GM10248 (cell line): ENCODE measurements around the gene COL13A1.

Experiments used
- CTCF ChIA-PET: fragments of 300-600 bp; sonication (Branson Sonifier 250); formaldehyde crosslinking; extraction: SDS; loops from one replicate; lab custom pipeline; 2021; ENCODE audit warnings: antibody characterized with exemption; lab: Yijun Ruan, JAX
- POLR2A ChIA-PET: fragments of 350-650 bp; sonication (Branson Sonifier 250); formaldehyde crosslinking; extraction: SDS; loops from one replicate; lab custom pipeline; 2020; ENCODE audit warnings: antibody characterized with exemption; lab: Yijun Ruan, JAX
- DNase-seq: peaks from one replicate; pipeline ENCODE4 v3.0.0; 2012; ENCODE audit errors: extremely low spot score
- TF ChIP-seq, protein P1 (sequence below): IDR thresholded peaks from 2 replicates; pipeline ENCODE4 v1.5.1; 2012; ENCODE audit warnings: mild to moderate bottlenecking, low read depth; ENCODE audit errors: extremely low read depth, missing control alignments, control extremely low read depth

The COL13A1 gene

GRCh38 chr10:69769395-69769992 lies 32.2 kb upstream of the COL13A1 start:
- DNase-seq: no peak
- ChIA-PET POLR2A (no interaction called here), CTCF (no interaction called here)
- TF ChIP-seq, protein P1, sequence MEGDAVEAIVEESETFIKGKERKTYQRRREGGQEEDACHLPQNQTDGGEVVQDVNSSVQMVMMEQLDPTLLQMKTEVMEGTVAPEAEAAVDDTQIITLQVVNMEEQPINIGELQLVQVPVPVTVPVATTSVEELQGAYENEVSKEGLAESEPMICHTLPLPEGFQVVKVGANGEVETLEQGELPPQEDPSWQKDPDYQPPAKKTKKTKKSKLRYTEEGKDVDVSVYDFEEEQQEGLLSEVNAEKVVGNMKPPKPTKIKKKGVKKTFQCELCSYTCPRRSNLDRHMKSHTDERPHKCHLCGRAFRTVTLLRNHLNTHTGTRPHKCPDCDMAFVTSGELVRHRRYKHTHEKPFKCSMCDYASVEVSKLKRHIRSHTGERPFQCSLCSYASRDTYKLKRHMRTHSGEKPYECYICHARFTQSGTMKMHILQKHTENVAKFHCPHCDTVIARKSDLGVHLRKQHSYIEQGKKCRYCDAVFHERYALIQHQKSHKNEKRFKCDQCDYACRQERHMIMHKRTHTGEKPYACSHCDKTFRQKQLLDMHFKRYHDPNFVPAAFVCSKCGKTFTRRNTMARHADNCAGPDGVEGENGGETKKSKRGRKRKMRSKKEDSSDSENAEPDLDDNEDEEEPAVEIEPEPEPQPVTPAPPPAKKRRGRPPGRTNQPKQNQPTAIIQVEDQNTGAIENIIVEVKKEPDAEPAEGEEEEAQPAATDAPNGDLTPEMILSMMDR: no peak

GRCh38 chr10:69772933-69773704 lies 28.6 kb upstream of the COL13A1 start:
- DNase-seq: no peak
- CTCF ChIA-PET: interaction anchor here (0.8 to 1.6 kb wide), 4 partner anchors 8 to 141 kb away, joined by 3 to 4 read pairs (median 3); no protein-coding TSS in a partner anchor
- TF ChIP-seq, protein P1: no peak
- POLR2A ChIA-PET: no interaction called here

DNA sequence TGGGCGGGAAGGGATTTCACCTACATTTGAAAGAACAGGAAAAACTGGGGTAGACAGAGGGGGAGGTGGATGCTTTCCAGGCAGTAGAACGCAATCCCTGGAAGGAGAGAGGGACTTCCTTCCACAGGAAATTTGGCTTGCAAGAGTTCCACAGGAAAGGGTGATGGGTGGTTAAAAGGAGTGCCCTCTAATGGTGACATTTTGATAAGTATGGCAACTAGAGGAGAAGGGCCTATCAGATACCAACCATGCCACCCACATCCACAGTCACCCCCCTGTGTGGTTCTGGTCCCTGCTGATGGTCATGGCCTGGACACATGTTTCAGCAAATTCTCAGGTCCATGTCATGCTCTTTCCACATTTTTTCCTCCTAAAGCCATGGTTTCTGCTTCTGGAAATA lies 27.1 kb upstream of the COL13A1 start:
- ChIA-PET CTCF (interaction anchor here (1.8 to 2.9 kb wide), 2 partner anchors 12 to 17 kb away, joined by 8 to 9 read pairs; no protein-coding TSS in a partner anchor), POLR2A (no interaction called here)
- DNase-seq: no peak
- TF ChIP-seq, protein P1: no peak

DNA sequence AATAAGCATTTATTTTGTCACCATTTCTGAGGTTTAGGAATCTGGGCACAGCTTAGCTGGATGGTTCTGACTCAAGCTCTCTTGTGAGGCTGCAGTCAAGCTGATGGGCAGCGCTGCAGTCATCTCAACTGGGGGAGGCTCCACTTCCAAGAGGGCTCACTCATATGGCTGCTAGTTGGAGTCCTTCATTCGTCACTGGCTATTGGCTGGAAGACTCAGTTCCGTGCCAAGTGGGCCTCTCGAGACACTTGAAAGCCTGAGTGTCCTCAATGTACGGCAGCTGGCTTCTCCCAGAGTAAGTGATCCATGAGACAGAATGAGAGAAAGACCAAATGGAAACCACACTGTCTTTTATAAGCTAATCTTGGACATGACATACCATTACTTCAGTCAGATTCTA lies 21.6 kb upstream of the COL13A1 start:
- CTCF ChIA-PET: interaction anchor here (1.5 kb wide), 2 partner anchors 8 to 80 kb away, joined by 3 to 4 read pairs; no protein-coding TSS in a partner anchor
- POLR2A ChIA-PET: no interaction called here

GRCh38 chr10:69781576-69781975 lies 20.1 kb upstream of the COL13A1 start:
- TF ChIP-seq, protein P1: no peak
- no peak for DNase-seq
- POLR2A ChIA-PET: no interaction called here
- CTCF ChIA-PET: interaction anchor here (0.7 to 1.5 kb wide), 5 partner anchors 8 to 82 kb away, joined by 3 to 4 read pairs (median 3); no protein-coding TSS in a partner anchor

More for the DNA sequence above, 21.6 kb upstream of the COL13A1 start:
- TF ChIP-seq, protein P1: no peak
- DNase-seq: no peak

DNA sequence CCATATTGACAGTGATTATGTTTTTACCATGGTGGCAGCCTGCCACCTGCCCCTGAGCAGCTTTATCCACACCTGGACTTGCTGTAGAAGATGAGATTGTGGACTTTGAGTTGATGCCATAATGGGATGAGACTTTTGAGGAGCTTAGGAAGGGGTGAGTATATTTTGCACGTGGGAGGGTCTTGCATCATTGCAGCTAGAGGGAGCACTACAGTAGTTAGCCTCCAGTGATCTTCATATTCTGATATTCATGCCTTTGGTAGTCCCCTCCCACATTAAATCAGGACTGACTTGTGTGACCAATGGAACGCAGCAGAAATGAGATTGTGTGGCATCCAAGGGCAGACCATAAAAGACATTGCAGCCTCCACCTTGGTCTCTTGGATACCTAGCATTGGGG lies 18.2 kb upstream of the COL13A1 start:
- ChIA-PET POLR2A (no interaction called here), CTCF (no interaction called here)
- TF ChIP-seq, protein P1: no peak
- DNase-seq: no peak
